GM04504 (cell line): ENCODE results near the gene WDHD1.
"Not testable (repeated sequence)": the region's sequence is repeated elsewhere in the genome, so short reads cannot be mapped to it uniquely, and the experiment has no call there.

Experiments used
- DNase-seq: peaks from one replicate; pipeline ENCODE4 v3.0.0-alpha.2; 2012; ENCODE audit warnings: low read depth

WDHD1 gene, protein sequence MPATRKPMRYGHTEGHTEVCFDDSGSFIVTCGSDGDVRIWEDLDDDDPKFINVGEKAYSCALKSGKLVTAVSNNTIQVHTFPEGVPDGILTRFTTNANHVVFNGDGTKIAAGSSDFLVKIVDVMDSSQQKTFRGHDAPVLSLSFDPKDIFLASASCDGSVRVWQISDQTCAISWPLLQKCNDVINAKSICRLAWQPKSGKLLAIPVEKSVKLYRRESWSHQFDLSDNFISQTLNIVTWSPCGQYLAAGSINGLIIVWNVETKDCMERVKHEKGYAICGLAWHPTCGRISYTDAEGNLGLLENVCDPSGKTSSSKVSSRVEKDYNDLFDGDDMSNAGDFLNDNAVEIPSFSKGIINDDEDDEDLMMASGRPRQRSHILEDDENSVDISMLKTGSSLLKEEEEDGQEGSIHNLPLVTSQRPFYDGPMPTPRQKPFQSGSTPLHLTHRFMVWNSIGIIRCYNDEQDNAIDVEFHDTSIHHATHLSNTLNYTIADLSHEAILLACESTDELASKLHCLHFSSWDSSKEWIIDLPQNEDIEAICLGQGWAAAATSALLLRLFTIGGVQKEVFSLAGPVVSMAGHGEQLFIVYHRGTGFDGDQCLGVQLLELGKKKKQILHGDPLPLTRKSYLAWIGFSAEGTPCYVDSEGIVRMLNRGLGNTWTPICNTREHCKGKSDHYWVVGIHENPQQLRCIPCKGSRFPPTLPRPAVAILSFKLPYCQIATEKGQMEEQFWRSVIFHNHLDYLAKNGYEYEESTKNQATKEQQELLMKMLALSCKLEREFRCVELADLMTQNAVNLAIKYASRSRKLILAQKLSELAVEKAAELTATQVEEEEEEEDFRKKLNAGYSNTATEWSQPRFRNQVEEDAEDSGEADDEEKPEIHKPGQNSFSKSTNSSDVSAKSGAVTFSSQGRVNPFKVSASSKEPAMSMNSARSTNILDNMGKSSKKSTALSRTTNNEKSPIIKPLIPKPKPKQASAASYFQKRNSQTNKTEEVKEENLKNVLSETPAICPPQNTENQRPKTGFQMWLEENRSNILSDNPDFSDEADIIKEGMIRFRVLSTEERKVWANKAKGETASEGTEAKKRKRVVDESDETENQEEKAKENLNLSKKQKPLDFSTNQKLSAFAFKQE

DNA sequence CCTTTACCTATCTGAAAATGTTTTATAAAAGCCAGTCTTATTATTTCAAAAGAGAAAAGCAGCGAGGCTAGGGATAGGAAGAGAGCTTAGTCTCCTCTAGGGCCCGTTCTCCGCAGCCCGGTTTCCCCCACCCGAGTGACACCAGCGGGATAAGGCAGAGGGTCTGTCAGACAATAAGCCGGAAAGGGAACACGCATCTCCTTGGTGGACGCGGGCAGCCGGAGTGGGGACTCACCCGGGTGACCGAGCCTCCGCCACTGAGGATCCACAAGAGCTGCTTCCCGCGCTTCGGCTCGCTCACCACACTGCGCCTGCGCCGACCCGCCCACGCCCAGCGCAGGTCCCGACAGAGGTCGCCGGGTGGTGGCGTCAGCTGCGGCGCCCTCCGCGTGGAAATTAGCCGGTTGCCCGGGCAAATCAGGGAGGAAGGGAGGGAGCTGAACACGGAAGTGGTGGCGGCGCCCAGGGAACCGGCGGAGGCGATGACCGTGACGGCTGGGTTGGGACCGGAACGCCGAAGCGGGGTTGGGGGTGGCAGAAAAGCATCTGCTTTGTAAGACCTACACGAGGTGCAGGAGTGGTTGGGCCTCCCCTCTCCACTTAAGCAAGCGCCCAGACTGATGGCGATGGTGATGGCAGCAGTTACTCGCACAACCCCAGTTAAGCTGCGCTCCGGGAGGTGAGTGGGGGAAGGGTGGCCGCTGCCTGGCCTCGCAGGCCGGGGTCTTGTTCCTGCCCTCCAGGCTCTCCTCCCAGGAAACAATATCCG lies at the start of gene WDHD1, which contains the start of gene SOCS4:
Gene WDHD1, minus strand, starts transcription at position 307 of the 769 bp plus-strand sequence. CDS start 312 bp downstream, outside the sequence.
Gene SOCS4, plus strand, starts transcription at position 444 of the 769 bp plus-strand sequence. CDS start 15,806 bp downstream, outside the sequence.
- peak; percentile 86 for DNase-seq

DNA sequence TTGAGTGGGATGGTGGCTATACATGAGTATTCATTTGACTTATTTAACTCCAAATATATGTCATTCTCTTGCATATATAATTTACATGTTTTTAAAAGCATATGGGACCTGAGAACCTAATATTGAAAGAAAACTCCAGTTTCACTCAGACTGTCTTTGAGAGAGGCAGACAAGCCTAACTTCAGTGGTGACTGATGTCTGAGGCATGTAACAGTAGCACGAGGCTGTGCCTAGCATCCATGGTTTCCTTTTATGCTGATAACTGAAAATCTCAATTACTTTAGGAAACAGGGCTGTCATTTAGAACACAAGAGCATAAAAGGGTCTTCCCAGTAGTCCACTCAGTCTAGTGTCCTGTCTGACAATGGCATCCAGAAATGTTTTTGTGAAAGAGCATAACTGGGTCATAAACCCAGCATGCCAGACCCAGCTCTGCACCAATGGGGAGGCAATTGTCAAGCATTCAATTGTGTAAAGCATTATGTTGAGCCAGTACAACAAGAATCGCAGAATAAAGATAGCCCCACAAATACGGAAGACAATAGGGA lies 48.8 kb upstream of the WDHD1 start:
- DNase-seq: no peak

GRCh38 chr14:55074662-55075061 lies 47.8 kb upstream of the WDHD1 start:
- no peak for DNase-seq

GRCh38 chr14:55073856-55074255 lies 47.0 kb upstream of the WDHD1 start:
- DNase-seq: no peak

- DNase-seq: peak; percentile 83
Measured at GRCh38 chr14:55071870-55072640, 45.2 kb upstream of the WDHD1 start.

DNA sequence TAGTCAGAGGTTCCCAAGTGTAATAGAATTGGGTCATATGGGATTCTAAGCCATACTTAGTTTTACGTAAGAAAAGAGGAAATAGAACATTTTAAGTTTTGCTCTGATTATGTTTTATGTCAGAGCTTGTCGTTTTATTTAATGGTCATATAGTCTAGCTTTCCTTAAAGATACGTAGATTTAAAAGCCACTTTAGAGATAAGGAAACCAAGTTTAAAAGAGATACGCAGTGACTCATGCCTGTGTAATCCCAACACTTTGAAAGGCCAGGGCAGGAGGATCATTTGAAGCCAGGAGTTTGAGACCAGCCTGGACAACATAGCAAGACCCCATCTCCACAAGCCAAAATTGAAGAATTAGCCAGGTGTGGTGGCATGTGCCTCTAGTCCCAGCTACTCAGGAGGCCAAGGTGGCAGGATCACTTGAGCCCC lies 44.1 kb upstream of the WDHD1 start:
- DNase-seq: no peak

DNA sequence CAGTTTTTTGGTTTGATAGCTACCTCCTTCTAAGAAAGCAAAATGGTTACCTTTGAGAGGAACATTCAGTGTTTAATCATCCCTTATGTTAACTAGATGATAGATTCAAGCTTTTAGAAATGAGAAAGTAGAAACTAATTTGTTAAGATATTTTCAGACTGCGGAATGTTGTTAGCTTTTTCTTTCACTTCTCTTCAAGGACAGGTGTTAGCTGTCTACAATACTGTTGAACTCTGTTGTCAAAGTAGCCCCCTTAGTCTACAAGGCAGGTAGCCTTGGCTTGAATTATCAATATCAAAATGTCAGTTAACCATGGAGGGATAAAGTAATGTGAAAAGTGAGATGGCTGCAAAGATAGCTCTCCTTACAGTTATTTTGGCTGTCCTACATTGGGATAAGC lies 39.3 kb upstream of the WDHD1 start:
- no peak for DNase-seq

DNA sequence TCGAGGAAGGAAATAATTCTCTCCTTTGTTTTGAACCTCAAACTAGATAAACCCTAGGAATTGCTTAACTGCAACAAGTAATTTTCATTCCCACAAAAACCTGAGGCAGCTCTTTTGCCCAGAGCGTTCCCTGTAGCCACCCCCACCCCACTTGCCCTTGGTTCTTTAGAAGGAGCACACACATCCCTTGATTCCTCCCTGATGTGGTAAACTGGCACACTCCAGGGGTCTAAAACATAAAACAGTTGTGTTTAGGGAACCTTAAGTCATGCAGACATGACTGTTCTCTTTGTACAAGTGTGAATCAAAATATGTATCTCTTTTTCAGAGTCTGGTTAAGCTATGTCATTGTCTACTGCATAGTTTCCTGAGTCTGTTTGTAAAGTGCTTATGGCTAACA lies 38.5 kb upstream of the WDHD1 start:
- no peak for DNase-seq

DNA sequence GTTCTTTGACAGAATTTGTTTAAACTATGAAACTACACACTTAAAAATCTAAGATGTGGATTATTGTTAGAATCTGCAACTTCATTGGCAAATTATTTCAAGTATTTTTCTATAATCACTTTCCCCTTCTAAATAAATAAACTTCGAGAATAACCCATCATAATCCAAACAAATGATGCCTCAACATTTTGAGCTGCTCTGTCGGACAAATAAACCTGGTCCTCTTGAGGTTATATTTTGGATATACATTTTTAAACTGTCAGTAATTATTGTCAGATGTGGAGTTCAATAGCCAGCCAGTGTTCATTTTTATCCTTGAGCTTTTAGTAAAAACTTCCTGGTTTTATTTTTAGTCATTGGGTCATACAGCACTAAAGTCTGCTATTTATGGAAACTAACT lies 38.0 kb upstream of the WDHD1 start:
- DNase-seq: not testable (repeated sequence)

- no peak for DNase-seq
Measured at GRCh38 chr14:55062517-55063351, 35.8 kb upstream of the WDHD1 start.

DNA sequence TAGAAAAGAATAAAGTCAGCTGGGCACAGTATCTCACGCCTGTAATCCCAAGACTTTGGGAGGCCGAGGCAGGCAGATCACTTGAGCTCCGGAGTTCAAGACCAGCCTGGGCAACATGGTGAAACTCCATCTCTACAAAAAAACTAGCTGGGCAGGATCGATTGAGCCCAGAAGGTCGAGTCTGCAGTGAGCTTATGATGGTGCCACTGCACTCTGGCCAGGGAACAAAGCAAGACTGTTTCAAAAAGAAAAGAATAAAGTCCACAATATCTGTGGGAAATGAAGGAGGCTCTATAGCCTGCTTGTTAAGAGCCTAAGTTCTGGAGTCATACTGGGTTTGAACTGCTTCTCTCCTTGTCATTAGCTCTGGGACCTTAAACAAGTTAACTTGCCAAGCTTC lies 32.4 kb upstream of the WDHD1 start:
- no peak for DNase-seq

DNA sequence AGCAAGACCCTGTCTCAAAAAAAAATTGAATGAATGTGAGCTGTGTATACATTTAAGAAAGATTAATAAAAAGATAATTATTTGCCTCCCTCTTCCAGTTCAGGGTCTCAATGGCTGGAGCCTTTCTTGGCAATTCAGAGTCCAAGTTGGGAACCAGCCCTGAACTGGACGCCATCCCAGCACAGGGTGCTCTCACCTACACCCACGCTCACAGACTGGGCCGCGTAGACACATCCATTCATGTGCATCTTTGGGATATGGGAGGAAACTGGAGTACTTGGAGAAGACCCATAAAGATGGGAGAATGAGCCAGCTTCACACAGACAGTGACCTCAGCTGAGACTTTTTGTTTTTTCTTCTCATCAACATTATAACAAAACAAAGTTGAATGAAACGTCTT lies 31.0 kb upstream of the WDHD1 start:
- no peak for DNase-seq

GRCh38 chr14:55054098-55054497 lies 27.2 kb upstream of the WDHD1 start:
- DNase-seq: no peak

GRCh38 chr14:55053500-55053899 lies 26.6 kb upstream of the WDHD1 start:
- no peak for DNase-seq

DNA sequence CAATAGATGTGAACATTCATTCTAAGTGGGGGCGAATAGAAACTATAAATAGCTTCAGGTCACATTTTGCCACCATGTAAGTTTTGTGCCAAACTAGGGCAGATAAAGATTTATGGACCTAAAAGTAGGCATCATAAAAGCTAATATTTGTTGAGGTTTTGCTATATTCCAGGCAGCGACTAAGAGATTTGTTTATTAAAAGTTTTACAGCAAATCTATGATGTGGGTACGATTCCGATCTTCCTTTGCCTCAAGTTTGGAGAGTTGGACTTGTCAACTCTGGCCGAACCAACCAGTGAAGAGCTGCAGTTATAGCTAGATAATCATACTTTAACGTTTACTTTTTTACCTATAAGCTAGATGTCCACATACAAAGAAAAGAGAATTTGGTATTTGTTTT lies 26.1 kb upstream of the WDHD1 start:
- DNase-seq: no peak

GRCh38 chr14:55052269-55052930 lies 25.5 kb upstream of the WDHD1 start:
- DNase-seq: no peak

- DNase-seq: peak; percentile 85
Measured at GRCh38 chr14:55051423-55052268, 24.7 kb upstream of the WDHD1 start, which contains the start of gene MAPK1IP1L. Gene MAPK1IP1L (plus strand): TSS chr14:55051647. CDS start chr14:55061684, 10,037 bp downstream.

DNA sequence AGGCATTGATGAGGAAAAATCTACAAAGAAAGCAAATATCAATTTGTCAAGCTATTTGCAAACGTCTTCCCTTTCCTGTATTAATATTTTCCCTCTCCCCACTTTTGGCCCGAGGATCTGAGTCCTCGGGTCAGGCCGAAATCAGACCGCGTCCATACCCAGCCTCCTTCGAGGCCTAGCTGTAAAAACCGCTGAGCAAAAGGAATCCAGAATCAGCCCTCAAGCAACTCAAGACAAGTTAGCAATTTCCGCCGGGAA lies 24.2 kb upstream of the WDHD1 start:
- no peak for DNase-seq
